NCI-H446 treated with DMSO at 0.1 percent for 48 hours (cell line): ENCODE data around the gene PLA2G4B.

Experiments used
- DNase-seq: peaks from one replicate; lab custom pipeline; 2025; lab: John Stamatoyannopoulos, UW

Gene PLA2G4B

GRCh38 chr15:41838400-41838897, at the start of gene PLA2G4B:
Gene PLA2G4B, plus strand, starts transcription at chr15:41838847. Its CDS starts 67 bp downstream, at chr15:41838914.
- no peak for DNase-seq

DNA sequence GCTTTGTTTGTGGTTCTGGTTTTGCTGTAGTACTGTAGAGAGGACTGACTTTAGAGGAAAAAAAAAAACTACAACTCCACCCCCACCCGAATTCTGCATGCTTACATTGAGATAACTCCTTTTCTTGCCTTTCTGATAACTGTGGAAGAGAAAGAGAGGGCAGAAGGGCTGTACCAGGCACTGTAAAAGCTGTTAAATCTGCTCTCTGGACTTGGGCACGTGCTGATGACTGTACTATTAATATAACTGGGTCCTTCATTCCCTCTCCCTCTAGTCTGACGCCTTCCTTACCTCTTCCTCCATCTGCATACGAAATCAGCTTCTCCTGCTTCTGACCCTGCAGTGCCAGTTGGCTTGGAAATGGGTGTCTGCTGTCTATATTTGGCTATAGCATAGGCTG, 49.4 kb upstream of the PLA2G4B start:
- no peak for DNase-seq

DNA sequence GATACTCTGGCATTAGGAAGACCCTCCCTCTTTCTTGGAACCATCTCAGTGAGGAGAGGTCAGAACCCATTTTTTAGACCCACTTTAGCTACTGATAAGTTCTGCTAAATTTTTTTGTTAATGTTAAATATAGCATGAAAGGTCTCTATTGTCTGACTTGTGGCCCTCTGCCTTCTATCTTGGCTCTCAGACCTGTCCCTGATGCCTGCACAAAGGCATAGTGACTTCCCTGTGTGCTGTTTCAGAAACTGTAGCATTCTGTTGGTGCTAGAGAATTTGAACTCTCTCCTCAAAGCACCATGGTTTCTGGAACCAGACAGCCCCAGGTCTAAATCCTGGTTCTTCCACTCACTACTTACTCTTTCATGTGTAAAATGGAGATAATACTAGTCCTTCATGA, 49.0 kb upstream of the PLA2G4B start:
- no peak for DNase-seq

- no peak for DNase-seq
These were observed 48.5 kb upstream of the PLA2G4B start for GRCh38 chr15:41790169-41790568.

DNA sequence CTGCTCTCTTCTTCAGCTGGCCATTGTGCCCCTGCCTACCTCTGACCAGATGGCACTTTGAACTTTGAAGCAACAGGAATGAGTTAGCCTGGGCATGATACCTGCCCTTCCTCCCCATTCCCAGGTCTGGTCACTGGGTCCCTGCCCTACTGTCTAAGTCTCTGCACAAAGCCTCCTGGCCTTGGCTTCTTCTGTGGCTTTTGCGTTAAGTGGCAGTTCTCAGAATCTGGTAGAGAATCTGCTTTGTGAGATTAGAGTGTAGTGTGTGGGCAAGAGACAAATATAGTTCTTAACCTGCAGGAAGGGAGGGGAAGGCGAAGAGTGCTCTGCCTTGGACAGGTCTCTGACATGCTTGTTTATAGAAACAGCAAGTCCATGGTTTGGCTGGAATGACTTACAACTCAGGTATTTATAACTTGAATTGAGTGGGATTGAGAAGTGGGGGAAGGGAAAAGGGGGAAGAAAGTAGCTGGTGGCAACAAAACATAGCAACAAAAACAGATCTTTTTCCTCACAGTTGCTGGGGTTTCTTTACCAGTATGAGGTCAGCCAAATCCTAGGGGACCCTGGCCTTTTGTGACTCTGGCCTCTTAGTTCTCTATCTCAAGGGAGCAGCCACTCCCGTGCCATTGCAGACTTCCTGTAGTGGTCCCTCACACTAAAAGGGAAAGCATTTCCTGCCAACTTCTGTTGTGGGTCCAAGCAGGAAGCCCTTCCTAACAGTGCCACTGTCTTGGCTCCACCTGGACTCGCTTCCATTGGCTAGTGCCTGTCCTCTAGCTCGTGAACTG, 47.7 kb upstream of the PLA2G4B start:
- DNase-seq: no peak

GRCh38 chr15:41791547-41791937, 47.1 kb upstream of the PLA2G4B start:
- no peak for DNase-seq

- DNase-seq: no peak
These were observed 46.5 kb upstream of the PLA2G4B start for GRCh38 chr15:41792000-41792637.

DNA sequence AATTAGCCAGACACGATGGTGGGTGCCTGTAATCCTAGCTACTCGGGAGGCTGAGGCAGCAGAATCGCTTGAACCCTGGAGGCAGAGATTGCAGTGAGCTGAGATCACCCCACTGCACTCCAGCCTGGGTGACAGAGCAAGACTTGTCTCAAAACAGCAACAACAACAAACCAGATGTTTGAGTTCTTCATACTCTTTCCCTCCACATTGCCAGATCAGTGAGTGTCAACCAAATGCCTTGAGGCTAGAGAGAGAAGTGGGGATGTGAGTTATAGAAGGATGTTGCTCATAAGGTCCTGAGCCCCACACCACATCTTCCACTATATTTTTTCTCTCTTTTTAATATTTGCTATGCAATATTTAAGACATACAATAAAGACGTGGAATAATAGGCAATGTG, 44.6 kb upstream of the PLA2G4B start:
- DNase-seq: no peak

DNA sequence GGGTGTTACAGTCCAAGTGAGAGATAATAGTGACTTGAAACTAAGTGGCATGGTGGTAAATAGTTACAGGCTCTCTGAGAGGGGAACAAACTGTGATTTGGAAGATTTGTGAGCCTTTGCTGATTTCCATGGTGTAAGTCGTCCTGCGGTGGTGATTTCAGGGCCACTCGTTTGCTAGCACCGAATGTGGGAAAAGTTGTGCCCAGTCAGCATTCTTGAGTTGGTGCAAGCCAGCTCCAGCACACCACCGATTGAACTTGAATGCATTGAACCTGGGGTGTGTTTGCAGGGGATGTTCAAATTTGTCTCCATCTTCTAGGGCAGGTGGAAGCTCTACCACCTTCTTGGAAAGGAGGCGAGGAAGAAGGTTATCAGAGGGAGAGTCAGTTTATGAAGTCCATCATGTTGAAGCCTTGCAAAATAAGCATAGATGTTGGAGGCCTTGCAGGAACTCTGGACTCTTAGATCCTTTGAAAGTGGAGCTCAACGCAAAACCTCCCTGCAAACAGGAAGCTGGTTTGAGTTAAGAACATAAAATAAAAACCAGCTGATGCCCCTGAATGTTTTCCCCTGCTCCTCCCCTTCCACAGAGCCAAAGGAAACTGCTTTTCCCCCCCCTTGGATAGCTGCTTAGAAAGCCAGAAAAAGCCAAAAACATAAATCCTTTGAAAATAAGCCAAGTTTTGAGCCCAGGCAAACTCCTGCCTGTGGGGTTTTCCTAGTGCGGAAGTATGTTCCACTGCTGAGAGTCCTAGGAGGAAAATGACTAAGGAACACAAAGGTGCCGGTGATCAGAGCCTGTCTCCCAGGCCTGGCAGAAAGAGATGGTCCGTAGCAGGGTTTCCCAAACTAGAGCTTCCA, 42.4 kb upstream of the PLA2G4B start:
- no peak for DNase-seq

DNA sequence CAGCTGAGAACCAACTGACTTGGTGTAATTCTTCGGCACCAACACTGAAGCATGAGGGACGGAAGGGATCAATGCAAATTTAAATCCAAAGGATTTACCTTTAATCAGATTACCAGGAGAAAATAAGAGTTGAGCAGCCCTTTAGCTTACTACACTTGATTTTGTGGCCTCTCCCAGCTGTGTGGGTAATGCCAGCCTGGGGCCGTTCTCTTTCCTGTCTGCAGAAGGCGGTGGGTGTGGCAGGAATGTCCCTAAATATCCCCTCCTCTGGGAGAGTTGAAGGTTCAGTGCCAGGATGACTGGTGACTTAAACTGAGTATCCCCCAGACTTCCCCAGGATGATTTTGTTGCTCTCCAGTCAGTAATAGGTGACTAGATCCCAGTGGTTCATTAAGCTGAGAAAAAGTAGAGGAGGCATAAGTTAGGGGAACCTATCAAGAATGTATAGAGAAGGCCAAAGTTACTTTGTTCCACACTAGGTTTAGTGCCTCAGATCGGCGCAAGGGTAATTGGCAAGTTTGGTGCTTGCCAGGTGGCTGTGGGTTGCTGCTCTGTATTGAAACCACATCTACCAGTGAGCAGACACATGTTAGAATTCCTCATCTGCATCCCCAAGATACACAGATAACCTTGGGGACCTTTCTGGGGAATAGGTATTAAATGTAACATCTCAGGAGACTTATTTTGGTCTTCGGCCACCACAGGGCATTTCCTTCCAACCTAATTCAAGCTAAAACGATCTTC, 41.3 kb upstream of the PLA2G4B start:
- no peak for DNase-seq

DNA sequence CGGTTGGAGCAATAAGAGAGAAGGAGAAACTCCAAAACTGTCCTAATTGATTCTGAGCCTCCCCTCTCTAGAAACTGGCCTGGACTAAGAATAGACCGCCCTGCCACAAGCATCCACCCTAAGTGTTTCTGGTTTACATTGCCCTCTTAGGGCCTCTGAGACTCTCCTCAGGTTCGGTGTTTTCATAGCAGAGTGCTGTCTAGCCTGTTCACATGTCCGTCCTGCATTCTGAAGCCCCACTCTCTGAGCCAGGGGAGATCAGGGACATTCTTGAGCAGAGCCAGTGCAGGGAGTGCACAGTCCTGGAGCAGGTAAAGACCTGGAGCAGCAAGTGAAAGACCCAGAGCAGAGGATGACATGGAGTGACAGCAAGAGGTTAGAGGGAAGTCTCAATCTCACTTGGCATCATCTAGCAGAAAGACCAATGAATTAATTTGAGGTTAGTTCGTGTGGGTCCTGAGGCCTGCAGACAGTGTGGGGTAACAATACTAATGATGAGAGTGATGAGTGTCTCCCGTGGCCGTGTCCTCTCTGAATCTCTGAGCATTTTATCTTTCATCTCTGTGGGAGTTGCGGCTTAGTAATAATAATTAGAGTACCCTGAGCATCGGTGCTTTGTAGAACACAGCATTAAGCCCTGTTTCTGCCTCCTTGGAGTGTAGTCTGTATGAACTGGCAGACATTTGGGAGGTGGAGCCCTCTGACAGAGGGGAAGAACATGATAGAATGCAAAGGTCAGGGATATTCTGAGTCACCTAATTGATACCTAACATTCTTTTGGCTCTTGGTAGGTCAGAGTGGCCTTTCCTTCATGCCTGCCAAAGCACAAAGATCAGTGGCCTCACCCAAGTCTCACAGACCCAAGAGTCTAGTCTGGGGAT, 39.8 kb upstream of the PLA2G4B start:
- no peak for DNase-seq

GRCh38 chr15:41799488-41799805, 39.2 kb upstream of the PLA2G4B start:
- no peak for DNase-seq

GRCh38 chr15:41801185-41801584, 37.5 kb upstream of the PLA2G4B start:
- no peak for DNase-seq

DNA sequence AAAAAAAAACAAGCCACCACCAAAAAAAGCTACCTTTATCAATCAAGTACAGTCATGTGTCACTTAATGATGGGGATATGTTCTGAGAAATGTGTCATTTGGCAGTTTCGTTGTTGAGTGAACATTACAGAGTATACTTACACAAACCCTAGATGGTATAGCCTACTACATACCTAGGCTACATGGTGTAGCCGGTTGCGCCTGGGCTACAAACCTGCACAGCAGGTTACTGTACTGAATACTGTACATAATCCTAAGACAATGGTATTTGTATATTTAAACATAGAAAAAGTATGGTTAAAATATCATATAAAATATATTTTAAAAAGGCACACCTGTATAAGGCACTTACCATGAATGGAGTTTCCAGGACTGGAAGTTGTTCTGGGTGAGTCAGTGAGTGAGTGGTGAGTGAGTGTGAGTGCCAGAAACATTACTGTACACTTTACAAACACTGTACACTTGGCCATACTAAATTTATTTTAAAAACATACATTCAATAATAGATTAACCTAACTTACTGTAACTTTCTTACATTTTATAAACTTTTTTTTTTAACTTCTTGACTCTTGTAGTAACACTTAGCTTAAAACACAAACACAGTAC, 36.7 kb upstream of the PLA2G4B start:
- DNase-seq: no peak

- DNase-seq: no peak
These were observed 34.3 kb upstream of the PLA2G4B start for GRCh38 chr15:41804361-41804760.

GRCh38 chr15:41804916-41805666, 33.6 kb upstream of the PLA2G4B start:
- DNase-seq: no peak

GRCh38 chr15:41805711-41806110, 32.9 kb upstream of the PLA2G4B start:
- no peak for DNase-seq

- no peak for DNase-seq
These were observed 32.1 kb upstream of the PLA2G4B start for GRCh38 chr15:41806291-41807181.

- no peak for DNase-seq
These were observed 29.5 kb upstream of the PLA2G4B start for GRCh38 chr15:41809121-41809520.
